Measurements from ENCODE around the gene MAVS. TPM values are rescaled to one million over a fixed set of nuclear protein-coding genes. Genes with fewer than 3 reads are reported as not detected.
"Not testable (repeated sequence)": the region's sequence is repeated elsewhere in the genome, so short reads cannot be mapped to it uniquely, and the experiment has no call there.

MAVS gene
- total RNA-seq, 1 donor from 2014 or later: 35.2 TPM

DNA sequence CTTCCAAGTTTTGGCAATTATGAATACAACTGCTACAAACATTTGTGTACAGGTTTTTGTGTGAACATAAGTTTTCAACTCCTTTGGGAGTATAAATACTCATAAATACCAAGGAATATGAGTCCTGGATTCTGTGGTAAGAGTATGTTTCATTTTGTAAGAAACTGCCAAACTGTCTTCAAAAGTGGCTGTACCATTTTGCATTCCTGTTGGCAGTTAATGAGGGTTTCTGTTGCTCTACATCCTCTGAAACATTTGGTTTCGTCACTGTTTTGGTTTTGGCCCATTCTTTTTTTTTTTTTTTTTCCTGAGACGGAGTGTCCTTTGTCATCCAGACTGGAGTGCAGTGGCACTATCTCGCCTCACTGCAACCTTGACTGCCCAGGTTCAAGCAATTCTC is 17.8 kb upstream of the MAVS start:
- no peaks in the 10 kb centered on the region for H3K9me3 ChIP-seq
- H3K4me1 ChIP-seq: no peaks in the 10 kb centered on the region
- H3K4me3 ChIP-seq: no peak overlapping the region
- H3K27me3 ChIP-seq: no peaks in the 10 kb centered on the region
- TF ChIP-seq, protein P1, sequence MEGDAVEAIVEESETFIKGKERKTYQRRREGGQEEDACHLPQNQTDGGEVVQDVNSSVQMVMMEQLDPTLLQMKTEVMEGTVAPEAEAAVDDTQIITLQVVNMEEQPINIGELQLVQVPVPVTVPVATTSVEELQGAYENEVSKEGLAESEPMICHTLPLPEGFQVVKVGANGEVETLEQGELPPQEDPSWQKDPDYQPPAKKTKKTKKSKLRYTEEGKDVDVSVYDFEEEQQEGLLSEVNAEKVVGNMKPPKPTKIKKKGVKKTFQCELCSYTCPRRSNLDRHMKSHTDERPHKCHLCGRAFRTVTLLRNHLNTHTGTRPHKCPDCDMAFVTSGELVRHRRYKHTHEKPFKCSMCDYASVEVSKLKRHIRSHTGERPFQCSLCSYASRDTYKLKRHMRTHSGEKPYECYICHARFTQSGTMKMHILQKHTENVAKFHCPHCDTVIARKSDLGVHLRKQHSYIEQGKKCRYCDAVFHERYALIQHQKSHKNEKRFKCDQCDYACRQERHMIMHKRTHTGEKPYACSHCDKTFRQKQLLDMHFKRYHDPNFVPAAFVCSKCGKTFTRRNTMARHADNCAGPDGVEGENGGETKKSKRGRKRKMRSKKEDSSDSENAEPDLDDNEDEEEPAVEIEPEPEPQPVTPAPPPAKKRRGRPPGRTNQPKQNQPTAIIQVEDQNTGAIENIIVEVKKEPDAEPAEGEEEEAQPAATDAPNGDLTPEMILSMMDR (IDR thresholded peaks at IDR 0.05): no peak
- no peak for DNase-seq (ENCODE audit: low spot score in 2 of 2)
- no peak overlapping the region for H3K27ac ChIP-seq
- intact Hi-C loops (cut with DNase I): no loop called here
- peaks cover 14 to 20% of the 10 kb centered on the region in 2 donors for H3K36me3 ChIP-seq

GRCh38 chr20:3829891-3830290 is 16.7 kb upstream of the MAVS start:
- H3K4me3 ChIP-seq; H3K27ac ChIP-seq; H3K9me3 ChIP-seq; intact Hi-C loops (cut with DNase I); H3K27me3 ChIP-seq; DNase-seq (ENCODE audit: low spot score in 2 of 2); H3K4me1 ChIP-seq: not testable (repeated sequence)
- H3K36me3 ChIP-seq: peaks cover 4 to 12% of the 10 kb centered on the region in 2 donors

GRCh38 chr20:3836132-3836531 is 10.5 kb upstream of the MAVS start:
- Histone ChIP-seq H3K4me1 (no peaks in the 10 kb centered on the region), H3K36me3 (peaks cover 0 to 2% of the 10 kb centered on the region in 2 donors), H3K4me3 (no peak overlapping the region), H3K27me3 (no peaks in the 10 kb centered on the region), H3K9me3 (no peaks in the 10 kb centered on the region), H3K27ac (no peak overlapping the region)
- TF ChIP-seq, protein P1 (IDR thresholded peaks at IDR 0.05): no peak
- intact Hi-C loops (cut with DNase I): no loop called here
- DNase-seq (ENCODE audit: low spot score in 2 of 2): no peak

GRCh38 chr20:3839328-3839727 is 7.3 kb upstream of the MAVS start:
- Histone ChIP-seq H3K27ac (no peak overlapping the region), H3K9me3 (no peaks in the 10 kb centered on the region), H3K4me1 (no peaks in the 10 kb centered on the region), H3K4me3 (no peak overlapping the region), H3K27me3 (no peaks in the 10 kb centered on the region), H3K36me3 (peaks cover 0 to 2% of the 10 kb centered on the region in 2 donors)
- no peak for DNase-seq (ENCODE audit: low spot score in 2 of 2)
- intact Hi-C loops (cut with DNase I): no loop called here
- TF ChIP-seq, protein P1 (IDR thresholded peaks at IDR 0.05): no peak

GRCh38 chr20:3840201-3840600 is 6.4 kb upstream of the MAVS start:
- H3K4me1 ChIP-seq; H3K27ac ChIP-seq; H3K9me3 ChIP-seq; intact Hi-C loops (cut with DNase I); H3K36me3 ChIP-seq; H3K4me3 ChIP-seq; DNase-seq (ENCODE audit: low spot score in 2 of 2); H3K27me3 ChIP-seq: not testable (repeated sequence)

- H3K9me3 ChIP-seq: no peaks in the 10 kb centered on the region
- no peak overlapping the region for H3K4me3 ChIP-seq
- H3K36me3 ChIP-seq: no peaks in the 10 kb centered on the region
- DNase-seq (ENCODE audit: low spot score in 2 of 2): no peak
- H3K4me1 ChIP-seq: peaks cover under 1 to 7% of the 10 kb centered on the region in 2 donors
- intact Hi-C loops (cut with DNase I): no loop called here
- no peaks in the 10 kb centered on the region for H3K27me3 ChIP-seq
- no peak overlapping the region for H3K27ac ChIP-seq
- TF ChIP-seq, protein P1 (IDR thresholded peaks at IDR 0.05): no peak
Measured at GRCh38 chr20:3842348-3842930, 4.2 kb upstream of the MAVS start.

- TF ChIP-seq, protein P1 (IDR thresholded peaks at IDR 0.05): no peak
- DNase-seq (ENCODE audit: low spot score in 2 of 2): no peak
- no peaks in the 10 kb centered on the region for H3K9me3 ChIP-seq
- no peak overlapping the region for H3K27ac ChIP-seq
- no peaks in the 10 kb centered on the region for H3K27me3 ChIP-seq
- H3K36me3 ChIP-seq: no peaks in the 10 kb centered on the region
- peaks cover 6 to 15% of the 10 kb centered on the region in 2 donors for H3K4me1 ChIP-seq
- intact Hi-C loops (cut with DNase I): no loop called here
- H3K4me3 ChIP-seq: no peak overlapping the region
Measured at GRCh38 chr20:3843490-3843889, 3.1 kb upstream of the MAVS start.

DNA sequence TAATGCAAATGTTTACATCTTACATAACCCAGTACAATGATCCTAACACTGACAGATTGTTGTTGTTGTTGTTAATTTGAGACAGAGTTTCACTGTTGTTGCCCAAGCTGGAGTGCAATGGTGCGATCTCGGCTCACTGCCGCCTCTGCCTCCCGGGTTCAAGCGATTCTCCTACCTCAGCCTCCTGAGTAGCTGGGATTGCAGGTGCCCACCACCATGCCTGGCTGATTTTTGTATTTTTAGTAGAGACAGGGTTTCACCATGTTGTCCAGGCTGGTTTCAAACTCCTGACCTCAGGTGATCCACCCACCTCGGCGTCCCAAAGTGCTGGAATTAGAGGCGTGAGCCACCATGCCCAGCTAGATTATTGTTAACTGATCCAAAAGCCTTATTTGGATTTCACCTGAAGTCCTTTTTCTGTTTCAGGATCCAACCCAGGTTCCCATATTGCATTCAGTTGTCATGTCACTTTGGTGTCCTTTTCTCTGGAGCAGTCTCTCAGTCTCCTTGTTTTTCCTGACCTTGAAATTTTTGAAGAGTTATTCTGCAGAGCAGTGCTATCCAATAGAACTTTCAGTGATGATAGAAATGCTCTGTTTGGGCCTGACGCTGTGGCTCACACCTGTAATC is 2.5 kb upstream of the MAVS start:
- DNase-seq (ENCODE audit: low spot score in 2 of 2); H3K27ac ChIP-seq; H3K36me3 ChIP-seq; H3K4me3 ChIP-seq; H3K9me3 ChIP-seq; intact Hi-C loops (cut with DNase I); H3K27me3 ChIP-seq: not testable (repeated sequence)
- H3K4me1 ChIP-seq: peaks cover 6 to 15% of the 10 kb centered on the region in 2 donors
